Neural progenitor cell (in vitro differentiated cells): ENCODE results near the gene NT5C.

Experiments
- EZH2 ChIP-seq: fragments of 200-600 bp; sonication (generic); IDR thresholded peaks from 2 replicates; pipeline ENCODE4 v1.6.1; 2017; ENCODE audit warnings: antibody characterized with exemption, mild to moderate bottlenecking, moderate library complexity
- EZH2phosphoT487 ChIP-seq: fragments of 200-600 bp; sonication (generic); IDR thresholded peaks from 2 replicates; pipeline ENCODE4 v1.6.1; 2017; ENCODE audit warnings: antibody characterized with exemption
- TF ChIP-seq, protein P1 (sequence below): fragments of 200-600 bp; sonication (generic); IDR thresholded peaks from 2 replicates; pipeline ENCODE4 v1.5.1; 2017; ENCODE audit warnings: antibody characterized with exemption, mild to moderate bottlenecking

DNA sequence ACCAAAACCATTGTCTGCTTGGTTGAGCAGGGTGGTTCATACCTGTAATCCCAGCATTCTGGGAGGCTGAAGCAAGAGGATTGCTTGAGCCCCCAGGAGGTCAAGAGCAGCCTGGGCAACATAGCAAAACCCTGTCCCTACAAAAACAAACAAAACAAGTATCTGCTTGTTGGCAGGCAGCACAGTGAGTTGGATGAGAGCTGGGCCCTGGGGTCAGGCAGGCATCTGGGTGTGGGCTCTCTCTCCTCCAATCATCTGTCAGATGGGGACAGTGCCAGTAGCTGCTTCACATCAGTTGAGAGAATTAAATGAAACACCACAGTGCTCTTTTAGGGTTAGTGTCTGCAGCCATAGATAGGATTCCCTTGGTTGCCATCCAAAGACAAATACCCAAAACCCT is 16.0 kb downstream of the NT5C start:
- no peak for TF ChIP-seq EZH2phosphoT487
- TF ChIP-seq, protein P1, sequence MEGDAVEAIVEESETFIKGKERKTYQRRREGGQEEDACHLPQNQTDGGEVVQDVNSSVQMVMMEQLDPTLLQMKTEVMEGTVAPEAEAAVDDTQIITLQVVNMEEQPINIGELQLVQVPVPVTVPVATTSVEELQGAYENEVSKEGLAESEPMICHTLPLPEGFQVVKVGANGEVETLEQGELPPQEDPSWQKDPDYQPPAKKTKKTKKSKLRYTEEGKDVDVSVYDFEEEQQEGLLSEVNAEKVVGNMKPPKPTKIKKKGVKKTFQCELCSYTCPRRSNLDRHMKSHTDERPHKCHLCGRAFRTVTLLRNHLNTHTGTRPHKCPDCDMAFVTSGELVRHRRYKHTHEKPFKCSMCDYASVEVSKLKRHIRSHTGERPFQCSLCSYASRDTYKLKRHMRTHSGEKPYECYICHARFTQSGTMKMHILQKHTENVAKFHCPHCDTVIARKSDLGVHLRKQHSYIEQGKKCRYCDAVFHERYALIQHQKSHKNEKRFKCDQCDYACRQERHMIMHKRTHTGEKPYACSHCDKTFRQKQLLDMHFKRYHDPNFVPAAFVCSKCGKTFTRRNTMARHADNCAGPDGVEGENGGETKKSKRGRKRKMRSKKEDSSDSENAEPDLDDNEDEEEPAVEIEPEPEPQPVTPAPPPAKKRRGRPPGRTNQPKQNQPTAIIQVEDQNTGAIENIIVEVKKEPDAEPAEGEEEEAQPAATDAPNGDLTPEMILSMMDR: no peak
- TF ChIP-seq EZH2: no peak
